Ureter (tissue), 1 donor: Measurements from ENCODE around the gene CNDP2. TPM values are rescaled to one million over a fixed set of nuclear protein-coding genes. Genes with fewer than 3 reads are reported as not detected.
"Not testable (repeated sequence)": the region's sequence is repeated elsewhere in the genome, so short reads cannot be mapped to it uniquely, and the experiment has no call there.

Experiments
- DNase-seq: peaks from one replicate; pipeline ENCODE4 v3.0.0-alpha.2; 2020; ENCODE audit warnings: low spot score
- total RNA-seq: library from RNA; stranded (reverse); gene quantifications from one replicate; pipeline ENCODE4 v1.2.4, GENCODE V29; 2023
- donor health status: DM: yes; HTN: yes; CAD: no.

The CNDP2 gene
- total RNA-seq, 1 donor from 2014 or later = 344 TPM

DNA sequence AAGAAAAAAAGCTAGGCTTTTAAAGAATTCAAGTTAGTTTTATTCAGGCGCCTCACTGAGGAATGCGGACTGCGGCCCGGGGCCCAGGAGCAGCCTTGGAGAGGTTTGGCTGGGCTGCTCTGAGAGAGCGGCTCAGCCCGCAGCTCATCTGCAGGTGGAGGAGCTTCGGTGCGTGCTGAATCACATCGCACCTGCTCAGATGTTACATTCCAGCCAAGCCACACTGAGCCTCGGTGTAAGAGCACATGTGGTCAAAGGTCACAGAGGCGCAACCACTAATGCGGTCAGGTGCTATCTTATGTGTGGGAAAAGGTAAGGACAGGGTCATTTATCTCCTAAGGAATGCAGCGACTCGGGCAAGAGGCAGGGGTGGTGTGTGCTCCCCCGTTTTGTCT is 21.1 kb downstream of the CNDP2 start:
- DNase-seq = no peak

GRCh38 chr18:74518456-74519295 is 22.5 kb downstream of the CNDP2 start:
- DNase-seq = no peak

GRCh38 chr18:74519320-74520095 is 23.3 kb downstream of the CNDP2 start:
- no peak for DNase-seq

GRCh38 chr18:74520096-74520833 is 24.1 kb downstream of the CNDP2 start:
- no peak for DNase-seq

DNA sequence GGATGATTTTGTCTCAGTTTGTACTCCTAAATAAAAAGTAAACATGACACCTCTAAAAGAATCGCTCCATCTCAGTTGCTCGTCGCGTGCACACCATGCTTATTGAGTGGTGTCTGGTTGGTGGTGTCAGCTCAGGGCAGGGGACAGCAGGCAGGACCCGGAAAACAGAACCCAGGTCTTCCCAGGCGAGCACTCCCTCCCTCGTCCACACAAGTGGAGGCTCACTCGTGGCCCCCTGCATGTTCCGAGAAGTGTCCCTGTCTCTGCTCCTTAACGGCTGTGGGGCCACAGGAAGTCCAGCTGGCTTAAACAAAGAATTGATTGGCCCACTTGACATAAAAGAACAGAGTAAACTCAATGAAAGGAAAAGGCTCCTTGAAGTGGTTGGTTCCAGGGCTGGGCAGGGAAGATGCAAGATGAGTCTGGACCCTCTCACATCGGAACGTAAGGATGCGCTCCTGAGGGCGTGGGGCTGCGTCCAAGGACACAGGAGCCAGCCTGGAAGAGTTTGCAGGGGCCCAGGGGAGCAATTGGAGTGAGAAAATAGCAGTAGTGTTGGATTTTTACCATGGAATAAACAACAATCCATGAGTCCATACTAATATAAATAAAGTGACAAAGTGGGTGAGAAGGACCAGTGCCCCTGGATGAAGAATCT is 25.0 kb downstream of the CNDP2 start:
- DNase-seq = no peak

- DNase-seq = no peak
Measured at GRCh38 chr18:74522635-74523548, 26.7 kb downstream of the CNDP2 start.

- DNase-seq = no peak
Measured at GRCh38 chr18:74524097-74524496, 27.9 kb downstream of the CNDP2 start.

GRCh38 chr18:74524915-74525314 is 28.8 kb downstream of the CNDP2 start:
- DNase-seq = not testable (repeated sequence)

DNA sequence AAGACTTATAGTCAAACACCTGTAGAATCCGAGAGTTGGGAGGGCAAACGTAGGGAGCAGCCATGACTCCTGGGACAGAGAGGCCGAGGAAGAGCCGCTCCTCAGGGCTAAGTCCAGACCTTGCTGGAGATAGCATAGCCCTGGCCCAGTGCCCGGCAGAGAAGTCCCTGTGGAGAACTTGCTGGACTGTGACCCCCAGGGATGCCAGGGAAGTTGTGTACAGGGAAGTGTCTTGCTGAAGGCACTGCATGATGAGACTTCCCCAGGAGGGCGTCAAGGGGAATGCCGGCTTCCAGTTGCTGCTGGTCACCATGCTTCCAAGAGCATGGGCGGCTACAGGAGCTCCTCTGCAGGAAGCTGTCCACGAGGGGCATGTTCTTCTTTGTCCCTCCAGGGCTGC is 29.6 kb downstream of the CNDP2 start:
- no peak for DNase-seq

- no peak for DNase-seq
Measured at GRCh38 chr18:74526488-74526887, 30.3 kb downstream of the CNDP2 start.

DNA sequence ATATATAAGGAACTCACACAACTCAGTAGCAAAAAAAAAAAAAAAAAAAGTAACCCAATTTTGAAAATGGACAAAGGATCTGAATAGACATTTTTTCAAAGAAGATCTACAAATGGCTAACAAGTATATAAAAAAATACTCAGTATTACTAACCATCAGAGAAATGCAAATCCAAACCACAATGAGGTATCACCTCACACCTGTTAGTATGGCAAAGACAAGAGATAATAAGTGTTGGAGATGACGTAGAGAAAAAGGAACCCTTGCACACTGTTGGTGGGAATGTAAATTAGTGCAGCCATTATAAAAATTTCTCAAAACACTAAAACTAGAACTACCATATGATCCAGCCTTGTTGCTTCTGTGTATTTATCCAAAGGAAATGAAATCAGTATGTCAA is 32.3 kb downstream of the CNDP2 start:
- DNase-seq = no peak

- no peak for DNase-seq
Measured at GRCh38 chr18:74528913-74529312, 32.8 kb downstream of the CNDP2 start.

DNA sequence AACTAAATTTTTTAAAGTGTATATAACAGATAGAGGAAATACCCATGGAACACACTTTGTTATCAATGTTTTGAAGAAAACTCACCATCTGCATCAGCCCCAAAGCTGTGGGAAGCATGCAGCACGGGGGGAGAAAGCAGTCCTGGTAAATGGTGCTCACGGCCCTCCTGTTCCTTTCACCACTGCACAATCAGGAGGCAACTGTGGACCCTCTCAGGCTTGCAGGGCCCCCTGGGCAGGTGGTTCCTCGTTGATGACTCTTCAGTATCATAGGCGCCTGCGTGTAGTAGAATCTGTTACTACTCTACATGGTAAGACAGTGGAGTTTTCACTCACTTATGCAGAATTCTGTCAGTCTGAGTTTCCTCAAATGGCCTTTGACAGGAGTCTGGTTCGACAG is 33.2 kb downstream of the CNDP2 start:
- no peak for DNase-seq

GRCh38 chr18:74529811-74530583 is 33.8 kb downstream of the CNDP2 start:
- DNase-seq = peak; percentile 29

- DNase-seq = no peak
Measured at GRCh38 chr18:74530584-74530862, 34.4 kb downstream of the CNDP2 start.

DNA sequence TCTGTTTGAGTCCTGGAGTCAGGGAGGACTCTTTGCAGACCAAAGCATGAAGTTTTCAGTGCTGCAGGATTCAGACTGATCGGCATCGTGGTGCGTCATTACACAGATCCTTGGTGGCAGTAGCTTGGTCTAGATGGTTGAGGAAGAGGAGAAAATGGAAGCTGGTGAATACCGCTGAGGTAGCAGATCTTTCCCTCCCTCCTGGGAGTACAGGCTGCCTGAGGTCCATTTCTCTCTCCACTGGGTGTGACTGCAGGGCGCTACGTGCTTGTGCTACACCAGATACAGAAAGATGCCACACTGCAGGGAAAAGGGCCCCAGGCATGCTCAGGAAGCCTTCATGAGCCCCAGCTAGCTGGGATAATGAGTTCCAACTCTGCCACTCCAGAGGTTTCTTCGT is 34.9 kb downstream of the CNDP2 start:
- DNase-seq = no peak

- DNase-seq = no peak
Measured at GRCh38 chr18:74532511-74533025, 36.4 kb downstream of the CNDP2 start.

DNA sequence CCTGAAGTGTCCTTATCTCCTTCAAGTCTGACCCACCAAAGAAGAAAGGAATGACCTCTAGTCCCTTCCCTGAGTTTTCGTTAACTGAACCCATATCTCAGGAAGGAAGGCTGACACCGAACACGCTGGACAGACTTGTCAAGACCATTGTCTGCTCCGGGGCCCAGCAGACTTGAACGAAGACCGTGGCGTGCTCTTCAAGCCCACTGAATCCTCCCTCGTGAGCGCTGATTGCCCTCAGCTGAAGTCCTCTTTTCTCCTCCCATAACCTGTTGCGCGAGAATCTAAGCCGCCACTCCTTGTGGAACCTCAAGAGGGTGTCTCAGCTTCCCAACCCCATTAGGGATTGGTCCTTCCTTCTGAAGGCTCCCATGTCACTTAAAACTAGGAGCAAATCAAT is 37.5 kb downstream of the CNDP2 start:
- no peak for DNase-seq

DNA sequence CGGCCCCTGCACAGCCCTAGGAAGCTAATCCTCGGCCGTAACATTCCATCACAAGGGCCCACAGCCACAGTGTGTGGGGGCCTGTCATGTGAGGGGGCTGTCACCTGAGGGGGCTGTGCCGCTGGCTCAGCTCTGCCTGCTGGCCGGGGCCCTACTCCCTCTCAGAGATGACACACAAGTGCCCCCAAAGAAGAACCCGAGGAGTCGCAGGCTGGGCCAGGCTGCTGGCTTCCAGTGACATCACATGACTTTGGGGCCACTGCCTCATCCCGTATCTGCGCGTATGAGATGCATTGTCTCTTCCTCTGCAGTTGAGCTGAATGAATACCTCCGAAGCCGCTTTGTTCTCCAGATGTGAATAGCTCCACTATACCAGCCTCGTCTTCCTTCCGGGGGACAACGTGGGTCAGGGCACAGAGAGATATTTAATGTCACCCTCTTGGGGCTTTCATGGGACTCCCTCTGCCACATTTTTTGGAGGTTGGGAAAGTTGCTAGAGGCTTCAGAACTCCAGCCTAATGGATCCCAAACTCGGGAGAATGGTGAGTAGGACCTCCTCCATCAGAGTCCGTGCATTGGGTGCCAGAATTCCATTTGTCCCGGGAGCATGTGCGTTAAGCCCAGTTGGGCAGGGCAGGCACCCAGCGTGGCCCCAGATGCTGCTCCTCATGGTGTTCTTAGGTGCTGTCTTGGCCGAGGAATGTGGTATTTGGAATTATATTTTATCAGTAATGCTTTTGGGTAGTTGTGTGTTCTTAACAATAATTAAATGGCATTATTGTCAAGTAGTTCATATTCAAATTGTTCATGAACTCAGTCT is 38.2 kb downstream of the CNDP2 start, which contains the start of gene CNDP1:
Gene CNDP1, plus strand, starts transcription at position 351 of the 820 bp plus-strand sequence. Its CDS starts 168 bp downstream, at position 519.
- no peak for DNase-seq
